Bronchial epithelial cell (primary cell): ENCODE results near the gene DHRS1. TPM values are rescaled to one million over a fixed set of nuclear protein-coding genes. Genes with fewer than 3 reads are reported as not detected.

ENCODE experiments used
- DNase-seq: peaks from one replicate; pipeline ENCODE4 v3.0.0-alpha.2; 2010; ENCODE audit warnings: low read depth
- FAIRE-seq: peaks from 2 replicates; lab custom pipeline; 2011; peaks lifted over from hg19 to GRCh38; lab: Jason Lieb, UNC
- H3K27me3 ChIP-seq: 2 replicates; pipeline ENCODE4 v1.5.1; 2011; ENCODE audit warnings: low read length; ENCODE audit not compliant: control insufficient read depth, insufficient read depth
- H3K36me3 ChIP-seq: 2 replicates; pipeline ENCODE4 v1.5.1; 2011; ENCODE audit warnings: low read length; ENCODE audit not compliant: control insufficient read depth, insufficient read depth
- H3K4me3 ChIP-seq: 2 replicates; pipeline ENCODE4 v1.5.1; 2011; ENCODE audit warnings: mild to moderate bottlenecking, low read depth, low read length, control low read depth
- total RNA-seq: library from RNA; depleted of rRNA; stranded (reverse); fragments of >200 nt; gene quantifications from 2 replicates; pipeline ENCODE4 v1.2.1, GENCODE V29; 2014
- TF ChIP-seq, protein P1 (sequence below): IDR thresholded peaks from 2 replicates; pipeline ENCODE4 v1.5.1; 2011; ENCODE audit warnings: mild to moderate bottlenecking, moderate library complexity, low read length, control low read depth, inconsistent platforms; ENCODE audit not compliant: insufficient read depth, severe bottlenecking

DHRS1 gene
- total RNA-seq, 1 donor from 2014 or later: 16.6 TPM

DNA sequence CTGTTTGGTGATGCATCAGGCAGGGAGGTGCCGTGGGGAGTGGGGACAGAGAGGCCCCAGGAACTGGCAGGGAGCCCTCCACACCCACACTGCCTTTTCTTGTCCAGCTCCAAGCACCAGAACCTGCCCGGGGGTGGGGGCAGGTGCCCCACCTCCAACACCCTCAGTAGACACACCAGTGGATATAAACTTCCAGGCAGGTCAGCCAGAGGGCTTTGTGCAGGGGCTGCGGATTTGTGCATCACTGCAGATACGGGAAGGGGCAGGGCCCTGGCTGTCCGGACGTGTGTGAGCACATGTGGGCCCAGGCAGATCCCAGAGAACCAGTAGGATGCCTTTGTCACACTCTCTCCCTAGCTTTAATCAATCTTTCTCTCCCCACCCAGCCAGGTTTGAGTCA, 35.3 kb downstream of the DHRS1 start:
- DNase-seq (peak; percentile 91), FAIRE-seq (no peak)
- peaks cover 32% of the 10 kb centered on the region for H3K36me3 ChIP-seq

GRCh38 chr14:24263848-24264247, 35.7 kb downstream of the DHRS1 start:
- DNase-seq: no peak
- Histone ChIP-seq H3K27me3 (no peaks in the 10 kb centered on the region), H3K4me3 (no peak overlapping the region), H3K36me3 (peaks cover 29% of the 10 kb centered on the region)
- TF ChIP-seq, protein P1, sequence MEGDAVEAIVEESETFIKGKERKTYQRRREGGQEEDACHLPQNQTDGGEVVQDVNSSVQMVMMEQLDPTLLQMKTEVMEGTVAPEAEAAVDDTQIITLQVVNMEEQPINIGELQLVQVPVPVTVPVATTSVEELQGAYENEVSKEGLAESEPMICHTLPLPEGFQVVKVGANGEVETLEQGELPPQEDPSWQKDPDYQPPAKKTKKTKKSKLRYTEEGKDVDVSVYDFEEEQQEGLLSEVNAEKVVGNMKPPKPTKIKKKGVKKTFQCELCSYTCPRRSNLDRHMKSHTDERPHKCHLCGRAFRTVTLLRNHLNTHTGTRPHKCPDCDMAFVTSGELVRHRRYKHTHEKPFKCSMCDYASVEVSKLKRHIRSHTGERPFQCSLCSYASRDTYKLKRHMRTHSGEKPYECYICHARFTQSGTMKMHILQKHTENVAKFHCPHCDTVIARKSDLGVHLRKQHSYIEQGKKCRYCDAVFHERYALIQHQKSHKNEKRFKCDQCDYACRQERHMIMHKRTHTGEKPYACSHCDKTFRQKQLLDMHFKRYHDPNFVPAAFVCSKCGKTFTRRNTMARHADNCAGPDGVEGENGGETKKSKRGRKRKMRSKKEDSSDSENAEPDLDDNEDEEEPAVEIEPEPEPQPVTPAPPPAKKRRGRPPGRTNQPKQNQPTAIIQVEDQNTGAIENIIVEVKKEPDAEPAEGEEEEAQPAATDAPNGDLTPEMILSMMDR: no peak
- peak; percentile 68 for FAIRE-seq

More for the DNA sequence above, 35.3 kb downstream of the DHRS1 start:
- TF ChIP-seq, protein P1: no peak
- Histone ChIP-seq H3K4me3 (no peak overlapping the region), H3K27me3 (no peaks in the 10 kb centered on the region)

GRCh38 chr14:24262821-24263733, 36.5 kb downstream of the DHRS1 start, which contains the start of gene TGM1:
TSS of gene TGM1 (minus strand) at chr14:24263177. CDS start at chr14:24262352, 825 bp downstream.
- peak within 1 kb of the TSS; percentile 29 for H3K4me3 ChIP-seq
- no peaks in the 10 kb centered on the region for H3K27me3 ChIP-seq
- DNase-seq (peak; percentile 22), FAIRE-seq (no peak)
- TF ChIP-seq, protein P1: no peak
- H3K36me3 ChIP-seq: peaks cover 32% of the 10 kb centered on the region

- Histone ChIP-seq H3K27me3 (no peaks in the 10 kb centered on the region), H3K36me3 (peaks cover 27% of the 10 kb centered on the region), H3K4me3 (peak overlapping the region; percentile 29)
- no peak for DNase-seq
- FAIRE-seq: no peak
- TF ChIP-seq, protein P1: no peak
These were observed 37.6 kb downstream of the DHRS1 start for GRCh38 chr14:24261969-24262327.

- Histone ChIP-seq H3K36me3 (peaks cover 22% of the 10 kb centered on the region), H3K27me3 (no peaks in the 10 kb centered on the region), H3K4me3 (peak overlapping the region; percentile 29)
- FAIRE-seq: no peak
- no peak for DNase-seq
- TF ChIP-seq, protein P1: no peak
These were observed 38.2 kb downstream of the DHRS1 start for GRCh38 chr14:24261256-24261968.
